DOHH2 (cell line): Measurements from ENCODE around the gene BAIAP2L1.

Source experiments
- H3F3A ChIP-seq: fragments of 200-600 bp; sonication (generic), shearing (Covaris generic); 2 replicates; pipeline ENCODE4 v1.6.0; 2016; ENCODE audit warnings: antibody characterized with exemption, mild to moderate bottlenecking; ENCODE audit not compliant: control insufficient read depth, insufficient read depth
- H3K27ac ChIP-seq: fragments of 200-600 bp; sonication (generic); 2 replicates; pipeline ENCODE4 v1.5.1; 2014; ENCODE audit warnings: low read depth, mild to moderate bottlenecking, low read length, moderate library complexity
- H3K27me3 ChIP-seq: fragments of 200-600 bp; sonication (generic); 2 replicates; pipeline ENCODE4 v1.6.1; 2014; ENCODE audit warnings: mild to moderate bottlenecking, low read length, mixed read lengths; ENCODE audit not compliant: control insufficient read depth
- H3K36me3 ChIP-seq: fragments of 200-600 bp; sonication (generic); 2 replicates; pipeline ENCODE4 v1.6.1; 2014; ENCODE audit warnings: mild to moderate bottlenecking, low read length, moderate library complexity, mixed read lengths; ENCODE audit not compliant: control insufficient read depth
- H3K4me1 ChIP-seq: fragments of 200-600 bp; sonication (generic); 2 replicates; pipeline ENCODE4 v1.6.1; 2014; ENCODE audit warnings: mild to moderate bottlenecking, low read length, mixed read lengths; ENCODE audit not compliant: control insufficient read depth
- H3K4me2 ChIP-seq: fragments of 200-600 bp; sonication (generic); 2 replicates; pipeline ENCODE4 v1.6.0; 2014; ENCODE audit warnings: mild to moderate bottlenecking, low read length, moderate library complexity
- H3K4me3 ChIP-seq: fragments of 200-600 bp; sonication (generic); 2 replicates; pipeline ENCODE4 v1.5.1; 2014; ENCODE audit warnings: mild to moderate bottlenecking, low read length, mixed read lengths
- H3K79me2 ChIP-seq: fragments of 200-600 bp; sonication (generic); 2 replicates; pipeline ENCODE4 v1.6.1; 2014; ENCODE audit warnings: mild to moderate bottlenecking, low read length, mixed read lengths; ENCODE audit not compliant: control insufficient read depth
- H3K9me2 ChIP-seq: fragments of 200-600 bp; sonication (generic); replicated peaks from 2 replicates; pipeline ENCODE4 v1.6.1; 2014; ENCODE audit warnings: mild to moderate bottlenecking, low read length, mixed read lengths; ENCODE audit not compliant: control insufficient read depth
- H3K9me3 ChIP-seq: fragments of 200-600 bp; sonication (generic); 2 replicates; pipeline ENCODE4 v1.6.1; 2014; ENCODE audit warnings: antibody characterized with exemption, low read length, mixed read lengths; ENCODE audit not compliant: control insufficient read depth, insufficient read depth
- H4K20me1 ChIP-seq: fragments of 200-600 bp; sonication (generic); 2 replicates; pipeline ENCODE4 v1.6.0; 2014; ENCODE audit warnings: low read depth, mild to moderate bottlenecking, antibody characterized with exemption, low read length, moderate library complexity; ENCODE audit not compliant: control insufficient read depth, insufficient read depth
- EZH2phosphoT487 ChIP-seq: fragments of 200-600 bp; sonication (generic); IDR thresholded peaks from 2 replicates; pipeline ENCODE4 v1.6.1; 2017; ENCODE audit warnings: borderline replicate concordance, mild to moderate bottlenecking, antibody characterized with exemption, low read length, moderate library complexity, mixed read lengths
- TF ChIP-seq, protein P1 (sequence below): fragments of 200-600 bp; sonication (generic); IDR thresholded peaks from one replicate; pipeline ENCODE4 v1.5.1; 2014; ENCODE audit warnings: antibody characterized with exemption, mild to moderate bottlenecking, low read depth, low read length; ENCODE audit not compliant: poor library complexity, severe bottlenecking

The BAIAP2L1 gene

DNA sequence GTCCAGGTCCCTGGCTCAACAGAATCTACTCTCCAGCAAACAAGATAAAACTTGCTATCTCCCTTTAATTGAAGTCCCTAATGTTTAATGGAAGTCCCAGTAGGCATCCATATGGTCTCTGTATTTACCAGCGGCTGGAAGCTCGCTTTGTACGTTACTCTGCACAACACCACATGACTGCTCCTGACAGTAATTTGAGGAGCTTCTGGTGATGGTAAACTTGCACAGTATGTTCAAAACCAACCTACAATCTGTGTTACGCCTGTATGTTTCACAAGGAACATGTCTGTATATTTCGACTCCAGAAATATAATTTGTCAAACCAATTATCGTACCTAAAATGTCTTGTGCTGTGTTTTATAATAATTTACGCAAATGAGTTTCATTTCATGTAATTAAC lies 144.5 kb downstream of the BAIAP2L1 start:
- peaks cover 8% of the 10 kb centered on the region for H3K79me2 ChIP-seq

DNA sequence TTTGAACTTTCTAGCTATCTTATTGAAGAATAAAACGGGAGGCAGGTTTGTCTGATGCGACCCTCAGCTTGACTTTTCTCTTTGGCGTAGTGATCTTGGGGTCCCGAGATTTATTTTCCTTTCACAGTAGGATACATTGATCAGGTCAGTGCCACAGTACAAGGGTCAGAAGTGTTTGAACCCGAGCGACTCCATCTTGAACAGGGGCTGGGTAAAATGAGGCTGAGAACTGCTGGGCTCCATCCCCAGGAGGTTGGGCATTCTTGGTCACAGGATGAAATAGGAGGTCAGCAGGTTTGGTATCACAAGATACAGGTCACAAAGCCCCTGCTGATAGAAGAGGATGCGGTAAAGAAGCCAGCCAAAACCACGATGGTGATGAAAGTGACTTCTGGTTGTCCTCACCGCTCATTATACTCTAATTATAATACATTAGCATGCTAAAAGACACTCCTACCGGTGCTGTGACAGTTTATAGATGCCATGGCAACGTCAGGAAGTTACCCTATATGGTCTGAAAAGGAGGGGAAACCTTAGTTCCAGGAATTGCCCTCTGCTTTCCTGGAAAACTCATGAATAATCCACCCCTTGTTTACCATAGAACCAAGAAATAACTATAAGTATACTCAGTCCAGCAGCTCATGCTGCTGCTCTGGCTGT lies 145.8 kb downstream of the BAIAP2L1 start:
- TF ChIP-seq, protein P1, sequence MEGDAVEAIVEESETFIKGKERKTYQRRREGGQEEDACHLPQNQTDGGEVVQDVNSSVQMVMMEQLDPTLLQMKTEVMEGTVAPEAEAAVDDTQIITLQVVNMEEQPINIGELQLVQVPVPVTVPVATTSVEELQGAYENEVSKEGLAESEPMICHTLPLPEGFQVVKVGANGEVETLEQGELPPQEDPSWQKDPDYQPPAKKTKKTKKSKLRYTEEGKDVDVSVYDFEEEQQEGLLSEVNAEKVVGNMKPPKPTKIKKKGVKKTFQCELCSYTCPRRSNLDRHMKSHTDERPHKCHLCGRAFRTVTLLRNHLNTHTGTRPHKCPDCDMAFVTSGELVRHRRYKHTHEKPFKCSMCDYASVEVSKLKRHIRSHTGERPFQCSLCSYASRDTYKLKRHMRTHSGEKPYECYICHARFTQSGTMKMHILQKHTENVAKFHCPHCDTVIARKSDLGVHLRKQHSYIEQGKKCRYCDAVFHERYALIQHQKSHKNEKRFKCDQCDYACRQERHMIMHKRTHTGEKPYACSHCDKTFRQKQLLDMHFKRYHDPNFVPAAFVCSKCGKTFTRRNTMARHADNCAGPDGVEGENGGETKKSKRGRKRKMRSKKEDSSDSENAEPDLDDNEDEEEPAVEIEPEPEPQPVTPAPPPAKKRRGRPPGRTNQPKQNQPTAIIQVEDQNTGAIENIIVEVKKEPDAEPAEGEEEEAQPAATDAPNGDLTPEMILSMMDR, result no peak
- no peak for TF ChIP-seq EZH2phosphoT487
- Histone ChIP-seq H3K27ac (no peak overlapping the region), H3K9me3 (no peaks in the 10 kb centered on the region), H3F3A (peaks cover 12% of the 10 kb centered on the region), H3K4me2 (no peak overlapping the region), H4K20me1 (no peaks in the 10 kb centered on the region), H3K36me3 (no peaks in the 10 kb centered on the region), H3K27me3 (no peaks in the 10 kb centered on the region), H3K9me2 (no peaks in the 10 kb centered on the region), H3K4me3 (no peak overlapping the region), H3K4me1 (peaks cover 25% of the 10 kb centered on the region), H3K79me2 (peaks cover 8% of the 10 kb centered on the region)

More for the DNA sequence above, 144.5 kb downstream of the BAIAP2L1 start:
- Histone ChIP-seq H3K4me1 (peaks cover 12% of the 10 kb centered on the region), H3K27ac (no peak overlapping the region), H3K9me2 (no peaks in the 10 kb centered on the region), H3K36me3 (peaks cover 3% of the 10 kb centered on the region; the same call in 1 of the 2 replicates), H3K4me3 (no peak overlapping the region), H3K4me2 (no peak overlapping the region), H3K9me3 (peaks cover 3% of the 10 kb centered on the region; the same call in 1 of the 2 replicates), H3K27me3 (no peaks in the 10 kb centered on the region), H3F3A (peaks cover 2% of the 10 kb centered on the region), H4K20me1 (no peaks in the 10 kb centered on the region)
- TF ChIP-seq, protein P1, result no peak
- no peak for TF ChIP-seq EZH2phosphoT487

DNA sequence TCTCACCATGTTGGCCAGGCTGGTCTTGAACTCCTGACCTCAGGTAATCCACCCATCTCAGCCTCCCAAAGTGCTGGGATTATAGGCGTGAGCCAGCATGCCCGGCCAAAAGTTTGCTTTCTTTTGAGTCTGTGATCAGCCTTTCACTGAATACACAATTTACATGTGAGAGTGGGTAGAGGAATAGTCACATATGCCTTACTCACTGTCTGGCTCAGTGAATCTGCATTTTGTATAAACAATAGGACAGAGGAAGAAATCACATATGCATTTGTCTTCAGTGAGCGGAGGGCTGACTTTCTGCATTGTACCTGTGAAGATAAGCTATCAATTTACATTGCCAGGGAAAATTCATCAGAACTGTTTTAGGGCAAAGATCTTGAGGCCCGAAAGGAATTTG lies 146.4 kb downstream of the BAIAP2L1 start:
- Histone ChIP-seq H3K27me3 (no peaks in the 10 kb centered on the region), H3K9me2 (no peaks in the 10 kb centered on the region), H3K27ac (no peak overlapping the region), H3F3A (peaks cover 16% of the 10 kb centered on the region), H3K4me3 (no peak overlapping the region), H3K79me2 (peaks cover 11% of the 10 kb centered on the region), H3K4me2 (no peak overlapping the region), H3K36me3 (peaks cover 2% of the 10 kb centered on the region; the same call in 1 of the 2 replicates), H3K4me1 (peaks cover 31% of the 10 kb centered on the region), H4K20me1 (no peaks in the 10 kb centered on the region), H3K9me3 (no peaks in the 10 kb centered on the region)
- TF ChIP-seq, protein P1, result no peak
- no peak for TF ChIP-seq EZH2phosphoT487
